Astrocyte (in vitro differentiated cells and primary cell): Measurements from ENCODE around the gene DMBX1. TPM values are rescaled to one million over a fixed set of nuclear protein-coding genes. Genes with fewer than 3 reads are reported as not detected.

Experiments used
- DNase-seq: peaks from one replicate; pipeline ENCODE4 v3.0.0-alpha.2; 2010; ENCODE audit warnings: low read depth
- FAIRE-seq: peaks from 2 replicates; lab custom pipeline; 2011; peaks lifted over from hg19 to GRCh38; lab: Jason Lieb, UNC
- H2AFZ ChIP-seq: 2 replicates; pipeline ENCODE4 v1.6.0; 2012; ENCODE audit warnings: low read depth, low read length, inconsistent platforms
- H3K27ac ChIP-seq: 2 replicates; pipeline ENCODE4 v1.5.1; 2011; ENCODE audit warnings: low read depth, low read length, inconsistent platforms
- H3K27me3 ChIP-seq: 2 replicates; pipeline ENCODE4 v1.6.0; 2011; ENCODE audit warnings: low read length, inconsistent platforms; ENCODE audit not compliant: insufficient read depth
- H3K36me3 ChIP-seq: 2 replicates; pipeline ENCODE4 v1.5.1; 2011; ENCODE audit warnings: low read length, inconsistent platforms; ENCODE audit not compliant: insufficient read depth
- H3K4me1 ChIP-seq: 2 replicates; pipeline ENCODE4 v1.5.1; 2011; ENCODE audit warnings: low read length, inconsistent platforms; ENCODE audit not compliant: insufficient read depth
- H3K4me2 ChIP-seq: 2 replicates; pipeline ENCODE4 v1.6.0; 2012; ENCODE audit warnings: low read length, inconsistent platforms
- H3K4me3 ChIP-seq: 2 replicates; pipeline ENCODE4 v1.5.1; 2011; ENCODE audit warnings: low read depth, mild to moderate bottlenecking, low read length, inconsistent platforms; ENCODE audit not compliant: insufficient read depth
- H3K79me2 ChIP-seq: 2 replicates; pipeline ENCODE4 v1.6.0; 2012; ENCODE audit warnings: mild to moderate bottlenecking, low read length, inconsistent platforms; ENCODE audit not compliant: insufficient read depth
- H3K9ac ChIP-seq: 2 replicates; pipeline ENCODE4 v1.6.0; 2012; ENCODE audit warnings: mild to moderate bottlenecking, low read length, inconsistent platforms
- H3K9me3 ChIP-seq: 2 replicates; pipeline ENCODE4 v1.5.1; 2012; ENCODE audit warnings: low read depth, mild to moderate bottlenecking, low read length, inconsistent platforms; ENCODE audit not compliant: insufficient read depth
- H4K20me1 ChIP-seq: 2 replicates; pipeline ENCODE4 v1.6.0; 2012; ENCODE audit warnings: low read length, inconsistent platforms; ENCODE audit not compliant: insufficient read depth
- H3K27ac Mint-ChIP-seq: one replicate; pipeline ENCODE4 v1.8.0; 2021; ENCODE audit warnings: mild to moderate bottlenecking, mixed read lengths; ENCODE audit not compliant: unreplicated experiment
- H3K27me3 Mint-ChIP-seq: one replicate; pipeline ENCODE4 v1.8.0; 2021; ENCODE audit warnings: low read depth, mixed read lengths; ENCODE audit not compliant: unreplicated experiment
- H3K36me3 Mint-ChIP-seq: one replicate; pipeline ENCODE4 v1.8.0; 2021; ENCODE audit warnings: low read depth, mixed read lengths; ENCODE audit not compliant: unreplicated experiment
- H3K4me1 Mint-ChIP-seq: one replicate; pipeline ENCODE4 v1.8.0; 2021; ENCODE audit warnings: low read depth, mixed read lengths; ENCODE audit not compliant: unreplicated experiment
- H3K4me3 Mint-ChIP-seq: one replicate; pipeline ENCODE4 v1.8.0; 2021; ENCODE audit warnings: mild to moderate bottlenecking, moderate library complexity, mixed read lengths; ENCODE audit not compliant: unreplicated experiment
- H3K9me3 Mint-ChIP-seq: one replicate; pipeline ENCODE4 v1.8.0; 2021; ENCODE audit warnings: mild to moderate bottlenecking, mixed read lengths; ENCODE audit not compliant: unreplicated experiment
- EZH2 ChIP-seq: IDR thresholded peaks from 2 replicates; pipeline ENCODE4 v1.6.1; 2012; ENCODE audit warnings: mild to moderate bottlenecking, low read length, inconsistent platforms; ENCODE audit not compliant: insufficient read depth
- total RNA-seq: library from RNA; stranded (reverse); gene quantifications from 2 replicates; pipeline ENCODE4 v1.2.1, GENCODE V29; 2021
- TF ChIP-seq, protein P1 (sequence below): IDR thresholded peaks from 2 replicates; pipeline ENCODE4 v1.5.1; 2011; ENCODE audit warnings: low read depth, mild to moderate bottlenecking, inconsistent platforms, low read length, moderate library complexity; ENCODE audit not compliant: insufficient read depth

DMBX1 gene
- total RNA-seq, 1 donor from 2014 or later, result 0.07 TPM

DNA sequence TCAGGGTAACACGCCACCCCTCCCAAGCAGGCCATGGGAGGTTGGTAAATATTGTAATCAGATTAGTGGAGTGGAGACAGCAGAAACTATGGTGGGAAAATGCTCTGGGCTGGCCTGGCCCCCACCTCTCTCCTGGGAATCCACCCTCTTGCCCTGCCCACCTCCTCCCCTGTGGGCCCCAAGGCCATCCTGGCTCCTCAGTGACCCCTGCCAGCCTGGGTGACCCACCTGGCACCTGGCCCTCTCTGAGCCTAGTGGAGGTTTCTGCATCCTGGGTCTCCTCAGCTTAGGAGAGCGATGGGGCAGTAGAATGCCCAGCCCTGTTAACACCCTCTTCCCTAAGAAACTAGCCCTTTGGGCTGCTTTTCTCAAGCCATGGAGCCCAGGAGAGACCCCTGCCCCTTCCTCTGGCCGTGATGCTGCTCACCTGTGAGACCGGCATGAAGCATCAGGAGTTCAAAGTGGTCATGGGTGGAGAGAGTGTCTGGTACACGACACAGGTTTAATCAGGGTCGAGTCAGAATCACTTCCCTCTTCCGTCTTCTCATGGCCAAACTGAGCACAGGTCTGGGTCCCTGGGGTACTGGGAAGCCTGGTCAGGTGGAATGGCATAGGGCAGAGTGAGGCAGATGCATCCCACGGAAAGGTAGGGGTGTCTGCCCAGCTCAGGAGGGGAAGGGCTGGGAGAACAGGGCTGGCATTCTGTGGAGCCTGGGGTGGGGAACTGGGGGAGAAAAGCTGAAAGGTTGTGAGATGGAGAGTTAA, 10.7 kb upstream of the DMBX1 start:
- H3K4me1 Mint-ChIP-seq, result no peaks in the 10 kb centered on the region
- Histone ChIP-seq H3K4me2 (no peak overlapping the region), H3K36me3 (no peaks in the 10 kb centered on the region), H4K20me1 (no peaks in the 10 kb centered on the region), H3K79me2 (no peaks in the 10 kb centered on the region), H3K27me3 (peaks cover 49% of the 10 kb centered on the region), H3K4me3 (no peak overlapping the region), H3K9ac (no peak overlapping the region), H2AFZ (no peak overlapping the region), H3K9me3 (no peaks in the 10 kb centered on the region), H3K27ac (no peak overlapping the region), H3K4me1 (no peaks in the 10 kb centered on the region)
- no peaks in the 10 kb centered on the region for H3K9me3 Mint-ChIP-seq
- peaks cover 71% of the 10 kb centered on the region for H3K27me3 Mint-ChIP-seq
- no peak for FAIRE-seq
- TF ChIP-seq, protein P1, sequence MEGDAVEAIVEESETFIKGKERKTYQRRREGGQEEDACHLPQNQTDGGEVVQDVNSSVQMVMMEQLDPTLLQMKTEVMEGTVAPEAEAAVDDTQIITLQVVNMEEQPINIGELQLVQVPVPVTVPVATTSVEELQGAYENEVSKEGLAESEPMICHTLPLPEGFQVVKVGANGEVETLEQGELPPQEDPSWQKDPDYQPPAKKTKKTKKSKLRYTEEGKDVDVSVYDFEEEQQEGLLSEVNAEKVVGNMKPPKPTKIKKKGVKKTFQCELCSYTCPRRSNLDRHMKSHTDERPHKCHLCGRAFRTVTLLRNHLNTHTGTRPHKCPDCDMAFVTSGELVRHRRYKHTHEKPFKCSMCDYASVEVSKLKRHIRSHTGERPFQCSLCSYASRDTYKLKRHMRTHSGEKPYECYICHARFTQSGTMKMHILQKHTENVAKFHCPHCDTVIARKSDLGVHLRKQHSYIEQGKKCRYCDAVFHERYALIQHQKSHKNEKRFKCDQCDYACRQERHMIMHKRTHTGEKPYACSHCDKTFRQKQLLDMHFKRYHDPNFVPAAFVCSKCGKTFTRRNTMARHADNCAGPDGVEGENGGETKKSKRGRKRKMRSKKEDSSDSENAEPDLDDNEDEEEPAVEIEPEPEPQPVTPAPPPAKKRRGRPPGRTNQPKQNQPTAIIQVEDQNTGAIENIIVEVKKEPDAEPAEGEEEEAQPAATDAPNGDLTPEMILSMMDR, result no peak
- no peak for TF ChIP-seq EZH2
- DNase-seq, result no peak
- H3K4me3 Mint-ChIP-seq, result no peak overlapping the region
- no peak overlapping the region for H3K27ac Mint-ChIP-seq
- H3K36me3 Mint-ChIP-seq, result no peaks in the 10 kb centered on the region

DNA sequence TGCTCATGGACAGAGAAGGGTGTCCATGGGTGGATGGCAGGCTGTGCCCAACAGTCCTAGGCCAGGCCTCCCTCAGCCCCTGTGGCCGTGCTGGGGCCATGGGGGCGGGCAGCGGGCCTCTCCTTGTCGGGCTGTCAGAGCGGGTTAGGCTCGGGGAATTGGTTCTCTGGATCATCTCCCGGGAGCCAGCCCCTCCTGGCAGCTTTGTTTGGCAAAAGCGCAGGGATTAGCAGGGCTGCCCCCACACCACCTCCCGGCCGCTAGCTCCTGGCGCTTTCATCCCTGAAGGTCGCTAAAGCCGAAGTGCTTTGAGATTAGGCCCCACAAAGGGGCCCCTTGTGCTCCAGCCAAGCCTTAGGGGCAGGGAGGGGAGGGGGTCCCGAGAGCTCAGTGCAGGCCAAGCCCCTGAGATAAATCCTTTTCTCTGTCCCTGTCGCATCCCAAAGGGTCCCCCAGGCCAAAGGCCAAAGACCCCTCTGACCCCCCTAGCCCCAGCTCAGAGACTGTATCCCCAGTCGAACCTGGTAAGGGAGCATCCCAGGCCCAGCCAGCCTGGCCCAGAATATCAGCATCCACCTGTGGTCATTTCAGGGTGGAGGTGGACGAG, 9.8 kb upstream of the DMBX1 start:
- H3K27ac Mint-ChIP-seq, result no peak overlapping the region
- H3K27ac ChIP-seq, result no peak overlapping the region
- H3K4me1 ChIP-seq, result no peaks in the 10 kb centered on the region
- no peaks in the 10 kb centered on the region for H3K9me3 Mint-ChIP-seq
- H2AFZ ChIP-seq, result no peak overlapping the region
- TF ChIP-seq, protein P1, result no peak
- no peak for TF ChIP-seq EZH2
- H3K9me3 ChIP-seq, result no peaks in the 10 kb centered on the region
- H3K27me3 ChIP-seq, result peaks cover 51% of the 10 kb centered on the region
- no peaks in the 10 kb centered on the region for H3K79me2 ChIP-seq
- H3K4me2 ChIP-seq, result no peak overlapping the region
- no peak overlapping the region for H3K4me3 ChIP-seq
- H3K36me3 Mint-ChIP-seq, result no peaks in the 10 kb centered on the region
- peaks cover 1% of the 10 kb centered on the region for H4K20me1 ChIP-seq
- no peak for DNase-seq
- no peaks in the 10 kb centered on the region for H3K36me3 ChIP-seq
- H3K4me3 Mint-ChIP-seq, result no peak overlapping the region
- no peaks in the 10 kb centered on the region for H3K4me1 Mint-ChIP-seq
- no peak overlapping the region for H3K9ac ChIP-seq
- H3K27me3 Mint-ChIP-seq, result peaks cover 74% of the 10 kb centered on the region
- no peak for FAIRE-seq
